Hepatocyte (in vitro differentiated cells): ENCODE results near the gene RSU1. TPM values are rescaled to one million over a fixed set of nuclear protein-coding genes. Genes with fewer than 3 reads are reported as not detected.

Source experiments
- DNase-seq: peaks from one replicate; pipeline ENCODE4 v3.0.0-alpha.2; 2016; ENCODE audit warnings: low spot score
- H2AFZ ChIP-seq: fragments of 200-600 bp; sonication (generic); 2 replicates; pipeline ENCODE4 v1.6.0; 2016; ENCODE audit warnings: antibody characterized with exemption, mild to moderate bottlenecking
- H3K27ac ChIP-seq: fragments of 200-600 bp; sonication (generic); 2 replicates; pipeline ENCODE4 v1.5.1; 2016; ENCODE audit warnings: mild to moderate bottlenecking
- H3K27me3 ChIP-seq: fragments of 200-600 bp; sonication (generic); 2 replicates; pipeline ENCODE4 v1.6.1; 2016
- H3K36me3 ChIP-seq: fragments of 200-600 bp; sonication (generic); replicated peaks from 2 replicates; pipeline ENCODE4 v1.5.1; 2016; ENCODE audit warnings: low read depth; ENCODE audit not compliant: insufficient read depth
- H3K4me1 ChIP-seq: fragments of 200-600 bp; sonication (generic); 2 replicates; pipeline ENCODE4 v1.5.1; 2016; ENCODE audit warnings: mild to moderate bottlenecking, moderate library complexity; ENCODE audit not compliant: insufficient read depth
- H3K4me2 ChIP-seq: fragments of 200-600 bp; sonication (generic); 2 replicates; pipeline ENCODE4 v1.6.0; 2016
- H3K4me3 ChIP-seq: fragments of 200-600 bp; sonication (generic); 2 replicates; pipeline ENCODE4 v1.5.1; 2016; ENCODE audit warnings: mild to moderate bottlenecking
- H3K79me2 ChIP-seq: fragments of 200-600 bp; sonication (generic); 2 replicates; pipeline ENCODE4 v1.6.0; 2017; ENCODE audit warnings: mild to moderate bottlenecking
- H3K9me2 ChIP-seq: fragments of 200-600 bp; sonication (generic); replicated peaks from 2 replicates; pipeline ENCODE4 v1.6.0; 2017; ENCODE audit warnings: mild to moderate bottlenecking; ENCODE audit not compliant: insufficient read depth
- H3K9me3 ChIP-seq: fragments of 200-600 bp; sonication (generic); 2 replicates; pipeline ENCODE4 v1.5.1; 2016; ENCODE audit warnings: low read depth, mild to moderate bottlenecking
- H4K20me1 ChIP-seq: fragments of 200-600 bp; sonication (generic); 2 replicates; pipeline ENCODE4 v1.6.0; 2016; ENCODE audit warnings: mild to moderate bottlenecking; ENCODE audit not compliant: insufficient read depth, poor library complexity, severe bottlenecking
- CTCF ChIP-seq: fragments of 200-600 bp; sonication (generic); IDR thresholded peaks from 2 replicates; pipeline ENCODE4 v1.5.1; 2016; ENCODE audit warnings: antibody characterized with exemption, mild to moderate bottlenecking; ENCODE audit not compliant: poor library complexity
- EZH2 ChIP-seq: fragments of 200-600 bp; sonication (generic); IDR thresholded peaks from 2 replicates; pipeline ENCODE4 v1.6.1; 2016; ENCODE audit warnings: antibody characterized with exemption, mild to moderate bottlenecking, borderline replicate concordance
- EZH2phosphoT487 ChIP-seq: fragments of 200-600 bp; sonication (generic); IDR thresholded peaks from one replicate; pipeline ENCODE4 v1.6.1; 2018; ENCODE audit warnings: antibody characterized with exemption, mild to moderate bottlenecking, low read depth, moderate library complexity; ENCODE audit not compliant: unreplicated experiment, severe bottlenecking
- WGBS: methylation state at CpG from one replicate; pipeline ENCODE4 v1.1.6; 2016; ENCODE audit warnings: low lambda C conversion rate; ENCODE audit errors: missing lambda C conversion rate; 5-methylcytosine and 5-hydroxymethylcytosine counted together
- polyA plus RNA-seq: library from polyadenylated mRNA; unstranded; fragments of >200 nt; fragmentation: Nextera tagmentation; extraction: Ambion mirVana; gene quantifications from 2 replicates; pipeline ENCODE4 v1.2.1, GENCODE V29; 2016
- total RNA-seq: library from RNA; depleted of rRNA; stranded (reverse); fragments of >200 nt; gene quantifications from 2 replicates; pipeline ENCODE4 v1.2.3, GENCODE V29; 2014

Gene RSU1
- total and polyA plus RNA-seq, 2 experiments from 2014 or later: 37.0 to 52.3 TPM

GRCh38 chr10:16566202-16566805 lies 250.9 kb downstream of the RSU1 start:
- H3K4me1 ChIP-seq: no peaks in the 10 kb centered on the region
- no peak overlapping the region for H3K27ac ChIP-seq
- no peaks in the 10 kb centered on the region for H4K20me1 ChIP-seq
- TF ChIP-seq CTCF: no peak
- no peak for TF ChIP-seq EZH2
- no peak for TF ChIP-seq EZH2phosphoT487
- H2AFZ ChIP-seq: no peak overlapping the region
- DNase-seq: no peak
- H3K36me3 ChIP-seq: no peaks in the 10 kb centered on the region
- no peak overlapping the region for H3K4me2 ChIP-seq
- no peaks in the 10 kb centered on the region for H3K9me3 ChIP-seq
- H3K79me2 ChIP-seq: no peaks in the 10 kb centered on the region
- 75% methylated on average over 5 of the region's 7 CpGs for WGBS
- no peak overlapping the region for H3K4me3 ChIP-seq
- H3K9me2 ChIP-seq: no peaks in the 10 kb centered on the region
- H3K27me3 ChIP-seq: no peaks in the 10 kb centered on the region

GRCh38 chr10:16565604-16566003 lies 251.6 kb downstream of the RSU1 start:
- WGBS: 66% methylated on average over 3 of the region's 3 CpGs
- Histone ChIP-seq H4K20me1 (no peaks in the 10 kb centered on the region), H3K4me2 (no peak overlapping the region), H3K27me3 (no peaks in the 10 kb centered on the region), H3K79me2 (no peaks in the 10 kb centered on the region), H2AFZ (no peak overlapping the region), H3K9me2 (no peaks in the 10 kb centered on the region), H3K4me1 (no peaks in the 10 kb centered on the region), H3K36me3 (no peaks in the 10 kb centered on the region), H3K9me3 (no peaks in the 10 kb centered on the region), H3K27ac (no peak overlapping the region), H3K4me3 (no peak overlapping the region)
- TF ChIP-seq CTCF (no peak), EZH2 (no peak), EZH2phosphoT487 (no peak)
- DNase-seq: no peak

- Histone ChIP-seq H3K27ac (no peak overlapping the region), H3K4me3 (no peak overlapping the region), H3K9me3 (no peaks in the 10 kb centered on the region), H3K4me2 (no peak overlapping the region), H3K79me2 (no peaks in the 10 kb centered on the region), H3K4me1 (no peaks in the 10 kb centered on the region), H3K36me3 (no peaks in the 10 kb centered on the region), H2AFZ (no peak overlapping the region), H3K9me2 (no peaks in the 10 kb centered on the region), H4K20me1 (no peaks in the 10 kb centered on the region), H3K27me3 (no peaks in the 10 kb centered on the region)
- TF ChIP-seq CTCF (no peak), EZH2 (no peak), EZH2phosphoT487 (no peak)
- no peak for DNase-seq
- WGBS: 90% methylated on average over 6 of the region's 6 CpGs
These were observed 254.3 kb downstream of the RSU1 start for GRCh38 chr10:16562891-16563290.
